Esophagus mucosa (tissue), 1 donor: ENCODE data around the gene RGL4. TPM values are rescaled to one million over a fixed set of nuclear protein-coding genes. Genes with fewer than 3 reads are reported as not detected.
"Not testable (repeated sequence)": the region's sequence is repeated elsewhere in the genome, so short reads cannot be mapped to it uniquely, and the experiment has no call there.

Experiments
- ATAC-seq: fragments of 200-7000 bp; cut with Tn5 transposase; one replicate; pipeline ENCODE4 v1.9.1; 2020
- total RNA-seq: library from RNA; stranded (reverse); gene quantifications from one replicate; pipeline ENCODE4 v1.2.4, GENCODE V29; 2023
- donor health status: DM: yes; HTN: yes; CAD: no.

RGL4 gene
- total RNA-seq, 1 donor from 2014 or later = not detected

GRCh38 chr22:23698673-23699235 lies 7.9 kb downstream of the RGL4 start:
- ATAC-seq = no peak

DNA sequence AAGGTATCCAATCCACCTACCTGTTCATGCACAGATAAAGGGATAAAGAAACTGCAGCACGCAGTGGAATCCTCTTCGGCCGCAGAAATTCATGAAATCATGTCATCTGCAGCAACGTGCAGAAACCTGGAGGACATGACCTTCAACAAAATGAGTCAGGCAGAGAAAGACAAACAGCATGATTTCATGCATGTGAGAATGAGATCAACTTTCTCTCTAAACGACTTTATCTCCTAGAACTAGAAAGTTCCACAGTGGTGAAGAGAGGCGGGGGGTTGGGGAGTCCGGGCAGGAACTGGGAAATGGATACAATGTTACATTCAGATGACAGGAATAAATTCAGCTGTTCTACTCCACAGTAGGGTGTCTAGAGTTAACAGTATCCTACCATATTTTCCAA lies 9.9 kb downstream of the RGL4 start:
- no peak for ATAC-seq

DNA sequence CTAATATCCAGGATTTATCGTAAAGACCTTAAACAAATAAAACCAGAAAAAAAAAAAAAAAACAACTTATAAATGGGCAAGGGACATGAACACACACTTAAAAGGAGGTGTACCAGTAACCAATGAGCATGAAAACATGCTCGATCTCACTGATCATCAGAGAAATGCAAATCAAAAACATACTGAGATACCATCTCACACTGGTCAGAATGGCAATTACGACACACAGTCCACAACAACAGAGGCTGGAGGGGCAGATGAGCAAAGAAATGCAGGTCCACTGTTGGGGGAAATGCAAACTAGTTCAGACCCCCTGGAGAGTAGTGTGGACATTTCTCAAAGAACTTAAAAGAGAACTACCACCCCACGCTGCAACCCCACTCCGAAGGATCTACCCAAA lies 13.2 kb downstream of the RGL4 start:
- no peak for ATAC-seq

GRCh38 chr22:23704829-23705228 lies 14.0 kb downstream of the RGL4 start:
- no peak for ATAC-seq

DNA sequence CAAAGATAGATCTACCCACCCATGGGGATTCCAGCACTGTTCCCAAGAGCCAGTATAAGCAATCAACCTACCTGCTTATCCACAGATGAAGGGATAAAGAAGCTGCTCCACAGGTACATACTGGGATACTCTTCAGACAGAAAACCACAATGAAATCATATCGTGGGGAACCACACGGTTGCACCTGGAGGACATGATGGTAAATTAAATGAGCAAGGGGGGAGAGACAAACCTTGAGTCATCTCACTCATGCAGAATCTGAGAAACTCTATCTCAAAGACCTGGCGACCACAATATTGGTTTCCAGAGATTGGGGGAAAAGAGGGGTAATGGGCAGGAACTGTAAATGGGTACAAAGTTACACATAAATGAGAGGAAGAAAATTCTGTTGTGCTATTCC lies 14.5 kb downstream of the RGL4 start:
- no peak for ATAC-seq

DNA sequence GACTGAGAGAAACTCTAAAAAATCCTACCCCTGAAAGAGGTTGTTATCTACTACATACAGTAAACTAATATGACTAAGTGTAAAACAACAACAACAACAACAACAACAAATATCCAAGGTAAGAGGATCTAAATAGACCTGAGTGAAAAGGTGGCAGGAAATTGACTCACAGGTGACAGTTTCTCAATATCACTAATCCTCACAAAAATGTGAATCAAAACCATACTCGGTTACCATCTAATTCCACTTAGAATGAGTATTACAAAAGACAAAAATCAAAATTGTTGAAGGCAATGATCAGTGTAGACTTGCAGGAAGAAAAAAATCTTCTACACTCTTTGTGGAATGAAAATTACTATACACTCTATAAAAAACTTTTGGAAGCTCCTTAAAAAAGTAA lies 17.5 kb downstream of the RGL4 start:
- ATAC-seq = no peak

- ATAC-seq = no peak
Measured at GRCh38 chr22:23709107-23709506, 18.3 kb downstream of the RGL4 start.

GRCh38 chr22:23712256-23712655 lies 21.4 kb downstream of the RGL4 start:
- ATAC-seq = no peak

GRCh38 chr22:23713696-23714595 lies 23.1 kb downstream of the RGL4 start:
- no peak for ATAC-seq

- peak; percentile 3 for ATAC-seq
Measured at GRCh38 chr22:23714596-23715578, 24.1 kb downstream of the RGL4 start.

DNA sequence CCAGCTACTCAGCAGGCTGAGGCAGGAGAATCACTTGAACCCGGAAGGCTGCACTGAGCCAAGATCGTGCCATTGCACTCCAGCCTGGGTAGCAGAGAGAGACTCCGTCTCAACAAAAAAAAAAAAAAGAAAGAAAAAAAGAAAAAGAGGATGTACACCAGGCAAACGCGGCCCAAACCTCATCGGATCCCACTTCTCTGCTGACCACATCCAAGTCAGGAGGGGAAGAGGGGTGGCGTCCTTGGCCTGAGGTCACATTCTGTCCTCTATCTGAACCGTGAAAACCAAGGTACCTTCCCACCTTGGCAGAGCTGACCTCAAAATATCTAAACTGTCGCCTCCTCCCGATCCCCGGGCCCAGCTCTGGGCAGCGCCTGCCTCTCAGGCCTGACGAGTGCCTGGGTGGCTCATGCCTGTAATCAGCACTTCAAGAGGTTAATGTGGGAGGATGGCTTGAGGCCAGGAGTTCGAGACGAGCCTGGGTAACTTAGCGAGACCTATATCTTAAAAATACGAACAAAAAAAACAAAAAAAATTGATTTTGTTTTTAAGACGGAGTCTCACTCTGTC lies 25.1 kb downstream of the RGL4 start:
- ATAC-seq = no peak

- ATAC-seq = peak; percentile 86
Measured at GRCh38 chr22:23716811-23717801, 26.3 kb downstream of the RGL4 start.

- no peak for ATAC-seq
Measured at GRCh38 chr22:23718371-23719165, 27.8 kb downstream of the RGL4 start.

DNA sequence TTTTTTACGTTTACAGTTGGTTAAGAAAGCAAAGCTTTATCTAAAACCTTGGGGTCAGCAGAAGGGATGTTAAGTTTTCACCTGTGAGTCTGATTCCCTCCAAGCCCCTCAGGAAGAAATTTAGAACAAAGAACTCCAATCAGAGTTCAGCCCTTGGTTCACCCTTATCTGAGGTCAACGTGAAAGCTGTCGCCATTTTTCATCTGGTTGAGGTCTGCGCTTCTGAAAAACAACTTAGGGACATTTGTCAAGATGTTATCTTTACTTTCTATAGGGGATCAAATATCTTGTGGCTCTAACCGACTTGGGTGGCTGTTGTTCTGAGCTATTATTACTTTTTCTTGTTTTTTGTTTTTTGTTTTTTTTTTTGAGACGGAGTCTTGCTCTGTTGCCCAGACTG lies 30.0 kb downstream of the RGL4 start:
- no peak for ATAC-seq

- no peak for ATAC-seq
Measured at GRCh38 chr22:23722160-23722559, 31.3 kb downstream of the RGL4 start.

GRCh38 chr22:23722724-23723123 lies 31.9 kb downstream of the RGL4 start:
- ATAC-seq = no peak

GRCh38 chr22:23728108-23728507 lies 37.3 kb downstream of the RGL4 start:
- not testable (repeated sequence) for ATAC-seq

- no peak for ATAC-seq
Measured at GRCh38 chr22:23737696-23738095, 46.9 kb downstream of the RGL4 start.

GRCh38 chr22:23742505-23743264 lies 51.9 kb downstream of the RGL4 start:
- ATAC-seq = peak; percentile 21

DNA sequence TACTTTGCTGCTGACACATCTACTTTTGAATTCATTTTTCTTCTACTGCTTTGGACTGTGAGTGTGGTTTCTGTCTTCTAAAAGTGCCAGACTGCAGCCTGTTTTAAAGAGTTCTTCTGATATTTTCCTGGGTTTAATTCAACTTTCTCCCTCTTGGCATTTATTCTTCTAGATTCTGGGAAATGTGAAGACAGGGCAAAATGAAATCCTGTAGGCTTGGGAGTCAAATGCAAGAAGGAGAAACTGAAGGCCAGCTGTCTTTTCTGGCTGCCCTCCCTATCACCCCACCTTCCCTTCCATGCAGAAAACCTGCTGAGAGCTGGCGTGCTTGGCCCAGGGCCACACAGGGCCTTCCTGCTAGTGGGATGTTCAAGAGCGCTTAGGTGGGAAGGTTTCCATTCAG lies 52.5 kb downstream of the RGL4 start:
- no peak for ATAC-seq
